K562 (cell line): Measurements from ENCODE around the gene TADA2A. TPM values are rescaled to one million over a fixed set of nuclear protein-coding genes. Genes with fewer than 3 reads are reported as not detected.

Source experiments
- ATAC-seq: fragments of 200-7000 bp; cut with Tn5 transposase; 3 replicates; pipeline ENCODE4 v1.9.1; 2020; ENCODE audit warnings: moderate library complexity
- BruUV-seq: library from RNA; stranded (reverse); fragments of 400-500 nt; replicated peaks from 2 replicates; lab custom pipeline; 2021; lab: Mats Ljungman, UMichigan
- CTCF ChIA-PET: fragments of 300-600 bp; formaldehyde crosslinking; extraction: SDS; loops from one replicate; lab custom pipeline; 2021; ENCODE audit warnings: low intra/inter-chr PET ratio; lab: Yijun Ruan, JAX
- POLR2A ChIA-PET: fragments of 300-600, 350-650 bp; sonication (Branson Sonifier 250); formaldehyde crosslinking; extraction: SDS; loops from one replicate; lab custom pipeline; 2021; ENCODE audit warnings: antibody characterized with exemption, inconsistent platforms; lab: Yijun Ruan, JAX
- DNase-seq, 4 experiments: peaks; one replicate each; pipeline versions ENCODE4 v3.0.0 to v3.0.0-alpha.2; 2011 to 2018; ENCODE audit warnings: low spot score in 3 of 4, mixed read lengths in 3 of 4; ENCODE audit errors: extremely low read depth in 1 of 4
- FAIRE-seq: peaks from 2 replicates; lab custom pipeline; 2011; peaks lifted over from hg19 to GRCh38; lab: Jason Lieb, UNC
- H2AFZ ChIP-seq: 2 replicates; pipeline ENCODE4 v1.6.0; 2011; ENCODE audit warnings: low read depth, low read length, control low read depth, inconsistent platforms
- H3K27ac ChIP-seq: fragments of 200-600 bp; 3 replicates; pipeline ENCODE4 v1.8.0; 2011; ENCODE audit warnings: low read depth, mild to moderate bottlenecking, control low read depth, inconsistent platforms, low read length, moderate library complexity, mixed read lengths; ENCODE audit errors: extremely low read depth
- H3K27me3 ChIP-seq, 2 experiments: fragments of 300-600 bp in 1 of 2; 2 replicates in 1 of 2; 3 replicates in 1 of 2; pipeline versions ENCODE4 v1.6.0 to v1.8.0; 2011; ENCODE audit warnings: inconsistent platforms in 2 of 2, low read length in 2 of 2, mild to moderate bottlenecking in 1 of 2, mixed read lengths in 1 of 2, moderate library complexity in 1 of 2; ENCODE audit not compliant: control insufficient read depth in 2 of 2, insufficient read depth in 2 of 2
- H3K36me3 ChIP-seq: fragments of 300-600 bp; 3 replicates; pipeline ENCODE4 v1.8.0; 2011; ENCODE audit warnings: mild to moderate bottlenecking, low read length, inconsistent platforms; ENCODE audit not compliant: control insufficient read depth, insufficient read depth
- H3K4me1 ChIP-seq, 2 experiments: fragments of 200-600 bp in 1 of 2; replicated peaks in 1 of 2; 2 replicates in 1 of 2; 3 replicates in 1 of 2; pipeline versions ENCODE4 v1.5.1 to v1.8.0; 2011; ENCODE audit warnings: inconsistent platforms in 2 of 2, low read length in 2 of 2, mild to moderate bottlenecking in 1 of 2, mixed read lengths in 1 of 2, moderate library complexity in 1 of 2; ENCODE audit not compliant: control insufficient read depth in 2 of 2, insufficient read depth in 2 of 2
- H3K4me2 ChIP-seq: 2 replicates; pipeline ENCODE4 v1.6.1; 2011; ENCODE audit warnings: low read length, control low read depth, inconsistent platforms, mixed read lengths; ENCODE audit not compliant: insufficient read depth
- H3K4me3 ChIP-seq: fragments of 200-600 bp; sonication (generic), shearing (Covaris generic); 2 replicates; pipeline ENCODE4 v1.5.1; 2016; ENCODE audit warnings: control low read depth, inconsistent platforms
- H3K79me2 ChIP-seq: fragments of 200-600 bp; 3 replicates; pipeline ENCODE4 v1.8.0; 2011; ENCODE audit warnings: low read length, inconsistent platforms; ENCODE audit not compliant: control insufficient read depth, insufficient read depth
- H3K9ac ChIP-seq, 2 experiments: 2 replicates each; pipeline versions ENCODE4 v1.6.0 to v1.6.1; 2011; ENCODE audit warnings: low read depth in 2 of 2, low read length in 2 of 2, control low read depth in 1 of 2, inconsistent platforms in 1 of 2, mild to moderate bottlenecking in 1 of 2, mixed read lengths in 1 of 2; ENCODE audit not compliant: insufficient read depth in 1 of 2
- H3K9me1 ChIP-seq: one replicate; pipeline ENCODE4 v1.6.0; 2011; ENCODE audit warnings: inconsistent platforms, mild to moderate bottlenecking, low read length, moderate library complexity; ENCODE audit not compliant: control insufficient read depth, insufficient read depth
- H3K9me3 ChIP-seq: replicated peaks from 2 replicates; pipeline ENCODE4 v1.5.1; 2011; ENCODE audit warnings: low read depth, low read length, inconsistent platforms; ENCODE audit not compliant: control insufficient read depth, insufficient read depth
- H4K20me1 ChIP-seq: replicated peaks from 2 replicates; pipeline ENCODE4 v1.6.1; 2011; ENCODE audit warnings: low read length, inconsistent platforms, mixed read lengths; ENCODE audit not compliant: control insufficient read depth, insufficient read depth
- CTCF ChIP-seq, 3 experiments: IDR thresholded peaks in 2 of 3; conservative IDR thresholded peaks in 1 of 3; 2 replicates each; pipeline ENCODE4 v1.5.1; 2011 to 2012; ENCODE audit warnings: low read length in 3 of 3, mild to moderate bottlenecking in 3 of 3, control low read depth in 2 of 3, improper control_type of control experiment in 1 of 3, inconsistent platforms in 1 of 3, low read depth in 1 of 3, mixed read lengths in 1 of 3, moderate library complexity in 1 of 3; ENCODE audit not compliant: insufficient read depth in 2 of 3
- CTCFL ChIP-seq: IDR thresholded peaks from 2 replicates; pipeline ENCODE4 v1.6.1; 2011; ENCODE audit warnings: borderline replicate concordance, low read depth, mild to moderate bottlenecking, moderate library complexity, low read length; ENCODE audit not compliant: insufficient read depth, poor library complexity, severe bottlenecking
- RAD21 ChIP-seq, 2 experiments: fragments of 250-450 bp in 1 of 2; fragments of 450-650 bp in 1 of 2; sonication (Bioruptor Pico) in 1 of 2; formaldehyde crosslinking in 1 of 2; IDR thresholded peaks in 1 of 2; conservative IDR thresholded peaks in 1 of 2; 2 replicates each; pipeline versions ENCODE4 v1.4.0 to v1.8.0; 2020 to 2022; ENCODE audit warnings: mild to moderate bottlenecking in 2 of 2, moderate library complexity in 1 of 2
- ZC3H8 ChIP-seq: fragments of 450-650 bp; IDR thresholded peaks from 2 replicates; pipeline ENCODE4 v1.6.1; 2017
- WGBS: fragments of 100-300 bp; shearing (Covaris generic); methylation state at CpG from one replicate; pipeline ENCODE4 v1.1.6; 2016; ENCODE audit warnings: low coverage, mixed read lengths; ENCODE audit not compliant: insufficient coverage; ENCODE audit errors: missing lambda C conversion rate; 5-methylcytosine and 5-hydroxymethylcytosine counted together
- in situ Hi-C: fragments of 300-500 bp; cut with MboI; formaldehyde crosslinking; loops from 4 replicates; pipeline ENCODE4 v1.15.0; 2018; ENCODE audit warnings: inconsistent platforms, mixed read lengths
- intact Hi-C: fragments of 100-400 bp; cut with micrococcal nuclease; formaldehyde crosslinking; loops from 2 replicates; pipeline ENCODE4 v1.14.2; 2022
- polyA plus RNA-seq, 8 experiments: library from polyadenylated mRNA; depleted of rRNA in 4 of 8; stranded (reverse) in 5 of 8; unstranded in 3 of 8; fragments of >200 nt; fragmentation: Nextera tagmentation in 2 of 8; fragmentation: Illumina TruSeq in 1 of 8; extraction: Ambion mirVana in 2 of 8; extraction: Trizol in 1 of 8; gene quantifications; 2 replicates each; pipeline versions ENCODE4 v1.2.1 to v1.2.3, GENCODE V29; 2011 to 2014; ENCODE audit warnings: inconsistent platforms in 1 of 8, missing spikeins in 1 of 8
- total RNA-seq, 7 experiments: library from RNA; depleted of rRNA in 6 of 7; stranded (reverse); fragments of >200 nt in 6 of 7; fragmentation: Illumina TruSeq in 2 of 7; extraction: Trizol in 2 of 7; gene quantifications; 2 replicates each; pipeline versions ENCODE4 v1.2.1 to v1.2.3, GENCODE V29; 2011 to 2021; ENCODE audit warnings: low replicate concordance in 1 of 7

The TADA2A gene
- total and polyA plus RNA-seq, 9 of the 15 experiments (the other 6 are each of a cell fraction or from before 2014, with no cell fraction given) = 13.8 to 37.7 (median 25.0) TPM

GRCh38 chr17:37506678-37507077, 100.0 kb downstream of the TADA2A start:
- no peaks in the 10 kb centered on the region for H3K9me3 ChIP-seq
- peaks cover 69% of the 10 kb centered on the region for H3K79me2 ChIP-seq
- WGBS = 77% methylated on average over 10 of the region's 10 CpGs
- ChIA-PET POLR2A (interaction anchor here (0.6 to 1.5 kb wide), 3 partner anchors 8 to 18 kb away, joined by 3 read pairs; no protein-coding TSS in a partner anchor), CTCF (interaction anchor here (0.6 kb wide), 1 partner anchor 129 kb away, joined by 3 read pairs; no protein-coding TSS in a partner anchor)
- no peak overlapping the region for H3K27ac ChIP-seq
- H3K4me3 ChIP-seq = no peak overlapping the region
- intact Hi-C loops = no loop called here
- peak; percentile 10 for TF ChIP-seq CTCFL
- TF ChIP-seq CTCF (IDR thresholded peaks at IDR 0.05 in 2 of 3, conservative IDR thresholded peaks at IDR 0.05 in 1 of 3; ENCODE audit: insufficient read depth in 2 of 3, low read depth in 1 of 3, low read length in 3 of 3) = peak; percentile 63 to 96 (median 63)
- 0 out of 4 replicates have a peak, but pooled peaks of 1 of the 2 experiments have one; percentile 21 for TF ChIP-seq RAD21 (CRISPR knock-in tag; conservative IDR thresholded peaks at IDR 0.05 in 1 of 2, IDR thresholded peaks at IDR 0.05 in 1 of 2)
- no peak for TF ChIP-seq ZC3H8
- H3K27me3 ChIP-seq = no peaks in the 10 kb centered on the region
- DNase-seq (peak; percentile 43 to 61 (median 48)), FAIRE-seq (no peak), ATAC-seq (peak; percentile 95)
- peaks cover 12% of the 10 kb centered on the region for H4K20me1 ChIP-seq
- peaks cover 14% of the 10 kb centered on the region; the same call in 2 of the 3 replicates for H3K36me3 ChIP-seq
- in situ Hi-C loops = no loop called here
- H2AFZ ChIP-seq = no peak overlapping the region
- no peak overlapping the region for H3K4me2 ChIP-seq
- H3K9me1 ChIP-seq = peaks cover 6% of the 10 kb centered on the region
- H3K4me1 ChIP-seq = peaks cover 0 to 3% of the 10 kb centered on the region in 2 experiments; a peak in 1 of 5 replicates
- no TSS peak for BruUV-seq
- H3K9ac ChIP-seq = 0 out of 4 replicates have a peak overlapping the region, but pooled peaks of 1 of the 2 experiments have one; percentile 27
